Endodermal cell (in vitro differentiated cells): ENCODE measurements around the gene PMM1. TPM values are rescaled to one million over a fixed set of nuclear protein-coding genes. Genes with fewer than 3 reads are reported as not detected.

Experiments used
- DNase-seq: peaks from one replicate; pipeline ENCODE4 v3.0.0-alpha.2; 2017
- H3K27ac ChIP-seq: 2 replicates; pipeline ENCODE4 v1.5.1; 2013; ENCODE audit warnings: mild to moderate bottlenecking, low read depth, low read length, moderate library complexity
- H3K27me3 ChIP-seq: 2 replicates; pipeline ENCODE4 v1.6.1; 2013; ENCODE audit warnings: mild to moderate bottlenecking, low read length, moderate library complexity; ENCODE audit not compliant: insufficient read depth, control insufficient read depth, poor library complexity, severe bottlenecking
- H3K36me3 ChIP-seq: 2 replicates; pipeline ENCODE4 v1.7.0; 2013; ENCODE audit warnings: mild to moderate bottlenecking, low read length, moderate library complexity; ENCODE audit not compliant: control insufficient read depth, insufficient read depth
- H3K4me1 ChIP-seq: one replicate; pipeline ENCODE4 v1.7.0; 2013; ENCODE audit warnings: low read length; ENCODE audit not compliant: control insufficient read depth, insufficient read depth
- H3K4me3 ChIP-seq: 2 replicates; pipeline ENCODE4 v1.5.1; 2013; ENCODE audit warnings: mild to moderate bottlenecking, low read length, moderate library complexity
- H3K9ac ChIP-seq: 2 replicates; pipeline ENCODE4 v1.6.1; 2013; ENCODE audit warnings: mild to moderate bottlenecking, low read length, moderate library complexity; ENCODE audit not compliant: poor library complexity, severe bottlenecking; ENCODE audit errors: extremely low read depth
- H3K9me3 ChIP-seq: 2 replicates; pipeline ENCODE4 v1.6.1; 2013; ENCODE audit warnings: mild to moderate bottlenecking, low read length, moderate library complexity; ENCODE audit not compliant: control insufficient read depth
- H3K27ac Mint-ChIP-seq: 2 replicates; pipeline ENCODE4 v1.8.0; 2020; ENCODE audit warnings: mixed read lengths
- H3K27me3 Mint-ChIP-seq: 2 replicates; pipeline ENCODE4 v1.8.0; 2021; ENCODE audit warnings: mild to moderate bottlenecking, mixed read lengths; ENCODE audit not compliant: insufficient read depth
- H3K36me3 Mint-ChIP-seq: 2 replicates; pipeline ENCODE4 v1.8.0; 2020; ENCODE audit warnings: low read depth, mixed read lengths
- H3K4me1 Mint-ChIP-seq: 2 replicates; pipeline ENCODE4 v1.8.0; 2020; ENCODE audit warnings: mixed read lengths
- H3K4me3 Mint-ChIP-seq: 2 replicates; pipeline ENCODE4 v1.8.0; 2020; ENCODE audit warnings: mild to moderate bottlenecking, moderate library complexity, mixed read lengths
- H3K9me3 Mint-ChIP-seq: 2 replicates; pipeline ENCODE4 v1.8.0; 2020; ENCODE audit warnings: mild to moderate bottlenecking, mixed read lengths
- CTCF ChIP-seq: fragments of 200-600 bp; sonication (generic); conservative IDR thresholded peaks from 2 replicates; pipeline ENCODE4 v1.5.0; 2021; ENCODE audit warnings: antibody characterized with exemption, mild to moderate bottlenecking
- WGBS, 2 experiments: methylation state at CpG; one replicate each; pipeline versions ENCODE4 v1.1.5 to v1.1.7; 2013; ENCODE audit warnings: missing lambda C conversion rate in 2 of 2, mixed read lengths in 1 of 2; ENCODE audit not compliant: insufficient coverage in 1 of 2, insufficient read length in 1 of 2; 5-methylcytosine and 5-hydroxymethylcytosine counted together
- total RNA-seq, 2 donors: library from RNA; stranded (reverse); fragmentation: NEBNext Ultra II Directional in 1 of 2; extraction: Animal tissue kit (Norgen Biotek cat#: 25700) in 1 of 2; gene quantifications; 2 replicates in 1 of 2; 3 replicates in 1 of 2; pipeline ENCODE4 v1.2.1, GENCODE V29; 2021

The PMM1 gene
- total RNA-seq, 2 donors from 2014 or later: 19.0 to 32.3 TPM

- Histone ChIP-seq H3K27ac (no peak overlapping the region), H3K4me1 (peaks cover 8% of the 10 kb centered on the region), H3K4me3 (no peak overlapping the region), H3K36me3 (peaks cover 44% of the 10 kb centered on the region), H3K27me3 (no peaks in the 10 kb centered on the region), H3K9ac (no peak overlapping the region), H3K9me3 (no peaks in the 10 kb centered on the region)
- no peak for TF ChIP-seq CTCF
- 91 to 92% methylated on average over 4 to 8 of the region's 8 CpGs for WGBS, 2 experiments
- no peak for DNase-seq
- Mint-ChIP-seq H3K36me3 (peaks cover 40% of the 10 kb centered on the region), H3K4me3 (no peak overlapping the region), H3K4me1 (peaks cover 2% of the 10 kb centered on the region), H3K27me3 (no peaks in the 10 kb centered on the region), H3K9me3 (no peaks in the 10 kb centered on the region), H3K27ac (no peak overlapping the region)
Observed at GRCh38 chr22:41600976-41601375, 11.3 kb upstream of the PMM1 start.

- Mint-ChIP-seq H3K27me3 (no peaks in the 10 kb centered on the region), H3K4me3 (no peak overlapping the region), H3K4me1 (peaks cover 2% of the 10 kb centered on the region), H3K36me3 (peaks cover 25% of the 10 kb centered on the region), H3K27ac (no peak overlapping the region), H3K9me3 (no peaks in the 10 kb centered on the region)
- no peak for TF ChIP-seq CTCF
- no peak for DNase-seq
- H3K9ac ChIP-seq: no peak overlapping the region
- H3K4me3 ChIP-seq: no peak overlapping the region
- peaks cover 5% of the 10 kb centered on the region for H3K4me1 ChIP-seq
- WGBS, 2 experiments: 88 to 93% methylated on average over 7 to 8 of the region's 8 CpGs
- H3K36me3 ChIP-seq: peaks cover 27% of the 10 kb centered on the region
- no peak overlapping the region for H3K27ac ChIP-seq
- H3K9me3 ChIP-seq: no peaks in the 10 kb centered on the region
- no peaks in the 10 kb centered on the region for H3K27me3 ChIP-seq
Observed at GRCh38 chr22:41598891-41599635, 9.4 kb upstream of the PMM1 start.

- peaks cover 2% of the 10 kb centered on the region for H3K4me1 Mint-ChIP-seq
- Histone ChIP-seq H3K36me3 (peaks cover 23% of the 10 kb centered on the region), H3K27ac (no peak overlapping the region), H3K9ac (peak overlapping the region; percentile 11), H3K27me3 (no peaks in the 10 kb centered on the region), H3K4me1 (peaks cover 5% of the 10 kb centered on the region), H3K9me3 (no peaks in the 10 kb centered on the region), H3K4me3 (no peak overlapping the region)
- 92 to 100% methylated on average over 1 to 5 of the region's 5 CpGs for WGBS, 2 experiments
- H3K9me3 Mint-ChIP-seq: peaks cover under 1% of the 10 kb centered on the region
- no peak for DNase-seq
- H3K4me3 Mint-ChIP-seq: no peak overlapping the region
- H3K36me3 Mint-ChIP-seq: peaks cover 19% of the 10 kb centered on the region
- no peak for TF ChIP-seq CTCF
- no peaks in the 10 kb centered on the region for H3K27me3 Mint-ChIP-seq
- no peak overlapping the region for H3K27ac Mint-ChIP-seq
Observed at GRCh38 chr22:41598081-41598480, 8.4 kb upstream of the PMM1 start.
